Tibial nerve (tissue), 4 donors: Measurements from ENCODE around the gene ABI3BP.

Experiments used
- CTCF ChIP-seq, 5 experiments: fragments of 200-600 bp in 3 of 5; fragments of 450-650 bp in 2 of 5; sonication (generic) in 3 of 5; IDR thresholded peaks; one replicate each; pipeline ENCODE4 v1.5.1; 2016 to 2019; ENCODE audit warnings: antibody characterized with exemption in 5 of 5, mild to moderate bottlenecking in 3 of 5, moderate library complexity in 2 of 5
- EP300 ChIP-seq, 2 donors: sonication (generic); formaldehyde crosslinking; IDR thresholded peaks; one replicate each; pipeline ENCODE4 v1.6.1; 2017; ENCODE audit warnings: antibody characterized with exemption in 2 of 2, mild to moderate bottlenecking in 1 of 2

GRCh38 chr3:100708644-100708988 lies 284.6 kb downstream of the ABI3BP start:
- TF ChIP-seq CTCF (IDR thresholded peaks at IDR 0.05) (no peak), EP300 (IDR thresholded peaks at IDR 0.05) (no peak)
